DMS114 treated with DMSO at 0.1 percent for 48 hours (cell line): ENCODE data around the gene CRELD2.

Source experiments
- DNase-seq: peaks from one replicate; lab custom pipeline; 2025; ENCODE audit not compliant: unreplicated experiment; lab: John Stamatoyannopoulos, UW

Gene CRELD2

GRCh38 chr22:49887064-49887451 lies 31.4 kb upstream of the CRELD2 start:
- DNase-seq: no peak

DNA sequence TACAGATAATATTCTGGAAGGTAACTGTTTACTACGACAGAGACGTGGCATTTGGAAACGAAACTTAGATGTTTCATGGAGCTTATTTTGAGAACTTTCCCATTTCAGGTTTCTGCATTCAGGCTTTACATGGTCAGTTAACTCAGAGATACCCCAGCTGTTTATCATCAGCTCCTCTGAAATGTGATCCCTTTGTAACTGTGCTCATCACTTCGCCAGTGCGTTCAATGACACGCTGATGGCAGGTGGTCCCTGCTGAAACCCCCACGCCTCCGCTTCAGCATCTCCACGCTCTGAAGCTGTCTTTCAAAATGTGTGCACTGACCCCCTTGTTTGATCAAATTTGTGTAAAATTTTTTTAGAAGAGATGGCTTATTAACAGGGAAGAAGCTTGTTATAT lies 30.7 kb upstream of the CRELD2 start:
- no peak for DNase-seq

DNA sequence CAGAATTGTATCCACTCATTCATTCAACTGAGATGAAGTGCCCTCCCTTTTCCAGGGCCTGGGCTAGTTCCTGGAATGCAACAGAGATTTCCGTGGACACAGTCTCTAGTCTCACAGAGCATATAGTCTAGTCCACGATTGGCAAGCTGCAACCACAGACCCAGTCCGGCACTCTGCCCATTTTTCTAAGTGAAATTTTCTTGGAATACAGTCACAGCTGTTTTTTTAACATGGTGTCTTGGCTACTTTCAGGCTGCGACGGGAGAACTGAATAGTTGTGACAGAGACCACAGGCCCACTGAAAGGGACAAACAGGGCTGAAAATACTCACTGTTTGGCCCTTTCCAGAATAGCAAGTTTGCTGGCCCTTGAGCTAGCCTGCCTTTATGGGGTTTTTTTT lies 29.4 kb upstream of the CRELD2 start:
- no peak for DNase-seq

- no peak for DNase-seq
These were observed 26.1 kb upstream of the CRELD2 start for GRCh38 chr22:49892226-49892899.

DNA sequence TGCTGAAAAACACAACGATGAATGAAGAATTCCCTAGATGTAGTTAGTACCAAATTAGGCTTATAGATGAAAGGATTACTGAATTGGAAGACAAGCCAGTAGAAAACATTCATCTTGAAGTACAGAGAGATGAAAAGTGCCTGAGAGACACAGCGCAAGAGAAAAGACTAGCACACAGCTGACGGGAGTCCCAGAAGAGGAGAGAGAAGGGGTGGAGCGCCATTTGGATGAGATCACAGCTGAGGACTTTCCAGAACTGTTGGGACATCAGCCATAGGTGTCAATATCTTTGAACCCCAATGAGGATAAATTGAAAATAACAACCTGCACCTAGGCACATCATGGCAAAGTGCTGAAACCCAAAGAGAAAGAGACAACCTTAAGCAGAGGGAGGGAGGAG lies 25.4 kb upstream of the CRELD2 start:
- no peak for DNase-seq

DNA sequence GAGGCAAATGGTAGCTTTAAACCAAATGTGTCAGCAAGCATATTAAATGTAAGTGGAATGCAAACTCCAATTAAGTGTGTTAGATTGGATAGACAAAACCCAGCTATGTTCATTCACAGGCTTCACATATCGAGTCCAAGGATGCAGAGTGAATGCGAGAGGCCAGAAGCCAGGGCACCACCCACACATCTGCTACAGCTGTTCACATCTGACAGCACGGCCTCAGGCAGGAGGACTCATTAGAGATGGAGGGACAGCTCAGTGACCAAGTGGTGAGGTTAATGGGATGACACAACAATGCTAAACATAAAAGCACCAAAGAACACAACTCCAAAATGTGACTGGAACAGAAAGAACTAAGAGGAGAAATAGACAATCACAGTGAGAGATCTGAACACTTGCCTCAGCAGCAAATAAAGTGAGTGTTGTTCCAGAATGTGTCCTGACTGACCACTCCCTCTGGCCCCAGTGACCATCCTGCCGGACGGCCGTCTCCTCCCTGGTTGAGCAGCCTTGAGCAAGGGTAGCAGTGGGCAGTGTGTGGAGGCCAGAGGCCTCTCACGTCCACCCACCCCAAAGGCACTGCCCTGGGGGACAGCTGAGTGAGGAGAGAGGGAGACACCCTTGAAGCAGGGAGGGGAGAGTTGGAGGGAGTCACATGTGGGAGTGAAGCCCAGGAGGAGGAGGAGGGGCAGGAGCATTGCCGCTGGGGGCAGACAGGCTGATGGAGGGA lies 23.9 kb upstream of the CRELD2 start:
- DNase-seq: no peak

DNA sequence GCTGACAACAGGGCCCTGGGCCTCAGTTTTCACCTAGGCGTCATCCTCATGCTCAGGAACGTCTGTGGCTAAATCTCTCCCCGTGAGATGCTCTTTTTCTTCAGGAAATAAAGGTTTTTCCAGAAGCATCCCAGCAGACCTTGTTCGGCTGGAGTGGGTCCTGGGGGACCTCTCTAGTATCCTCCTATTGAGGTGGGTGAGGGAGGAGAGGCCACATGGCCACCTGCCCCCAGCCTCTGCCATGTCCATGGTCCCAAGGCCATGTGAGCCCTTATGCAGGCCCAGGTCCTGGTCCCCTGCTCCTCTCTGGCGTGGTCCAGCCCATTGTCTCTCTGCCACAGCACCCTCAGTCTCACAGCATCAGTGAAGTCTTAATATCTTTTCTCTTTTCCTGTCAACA lies 22.2 kb upstream of the CRELD2 start:
- no peak for DNase-seq

DNA sequence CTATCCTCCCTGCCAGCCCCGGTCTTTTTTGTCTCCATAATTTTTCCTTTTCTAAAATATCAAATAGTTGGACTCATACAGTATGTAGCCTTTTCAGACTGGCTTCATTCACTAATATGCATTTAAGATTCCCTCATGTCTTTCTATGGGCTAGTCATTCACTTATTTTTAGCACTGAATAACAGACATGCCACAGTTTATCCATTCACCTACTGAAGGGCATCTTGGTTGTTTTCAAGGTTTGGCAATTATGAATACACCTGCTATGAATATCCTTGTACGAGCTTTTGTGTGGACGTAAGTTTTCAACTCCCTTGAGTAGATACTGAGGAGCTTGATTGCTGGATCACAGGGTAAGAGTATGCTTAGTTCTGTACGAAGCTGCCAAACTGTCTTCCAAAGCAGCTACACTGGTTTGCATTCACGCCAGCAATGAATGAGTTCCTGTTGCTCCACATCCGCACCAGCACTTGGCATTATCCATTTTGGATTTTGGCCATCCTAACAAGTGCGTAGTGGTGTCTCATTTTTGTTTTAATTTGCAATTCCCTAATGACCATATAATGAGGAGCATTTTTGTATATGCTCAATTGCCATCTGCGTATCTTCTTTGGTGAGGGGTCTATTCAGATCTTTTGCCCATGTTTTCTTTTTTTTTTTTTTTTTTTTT lies 21.3 kb upstream of the CRELD2 start:
- DNase-seq: no peak

GRCh38 chr22:49899530-49899929 lies 18.9 kb upstream of the CRELD2 start:
- DNase-seq: no peak

DNA sequence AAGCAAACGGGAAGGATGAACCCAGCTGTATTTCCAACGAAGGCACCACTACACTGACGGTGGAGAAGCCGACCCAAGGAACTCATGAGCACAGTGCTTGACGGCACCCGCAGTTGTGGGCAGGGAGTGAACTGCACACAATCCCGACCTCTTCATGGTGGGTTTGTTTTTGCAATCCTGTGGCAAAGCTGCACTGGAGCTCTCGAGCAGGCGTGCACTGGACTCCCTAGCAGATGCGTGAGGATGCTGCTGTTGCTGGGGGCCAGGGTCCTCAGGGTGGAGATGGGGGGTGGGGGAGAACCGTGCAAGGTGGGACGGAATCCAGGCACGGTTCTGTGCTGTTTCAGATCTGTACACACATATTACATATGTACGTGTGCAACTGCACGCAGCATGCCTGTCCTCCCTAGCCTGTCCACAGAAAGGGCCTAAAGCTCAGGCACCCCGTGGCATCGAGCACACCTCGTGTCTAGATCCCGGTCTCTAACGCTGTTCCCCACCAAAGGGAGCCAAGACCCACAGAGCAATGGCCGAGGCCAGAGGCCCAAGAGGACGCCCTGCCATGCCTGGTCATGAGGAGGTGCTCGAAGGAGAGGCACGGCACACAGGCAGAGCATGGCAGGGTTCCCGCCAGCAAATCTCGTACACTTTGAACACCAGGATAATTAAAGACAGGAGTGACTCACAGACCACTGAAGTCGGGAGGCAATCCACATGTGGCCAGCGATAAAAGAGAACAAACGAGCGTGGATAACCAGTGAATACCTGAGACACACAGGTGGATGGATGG lies 17.8 kb upstream of the CRELD2 start:
- no peak for DNase-seq

- DNase-seq: no peak
These were observed 17.0 kb upstream of the CRELD2 start for GRCh38 chr22:49901457-49901856.

GRCh38 chr22:49903322-49904039 lies 15.0 kb upstream of the CRELD2 start:
- DNase-seq: no peak

GRCh38 chr22:49904040-49904369 lies 14.4 kb upstream of the CRELD2 start:
- no peak for DNase-seq

DNA sequence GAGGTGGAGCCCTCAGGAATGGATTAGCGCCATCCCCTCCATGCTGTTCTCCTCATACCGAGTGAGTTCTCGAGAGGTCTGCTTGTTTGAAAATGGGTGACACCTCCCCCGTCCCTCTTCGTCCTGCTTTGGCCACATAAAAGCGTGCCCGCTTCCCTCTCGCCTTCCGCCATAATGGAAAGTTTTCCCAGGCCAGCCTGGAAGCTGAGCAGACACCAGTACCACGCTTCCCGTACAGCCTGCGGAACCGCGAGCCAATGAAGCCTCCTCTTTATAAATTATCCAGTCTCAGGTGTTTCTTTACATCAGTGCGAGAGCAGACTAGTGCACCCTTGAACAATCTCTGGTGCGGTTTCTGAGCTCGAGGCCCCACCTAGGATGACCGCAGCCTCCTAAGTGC lies 13.0 kb upstream of the CRELD2 start:
- DNase-seq: no peak

GRCh38 chr22:49906071-49906798 lies 12.2 kb upstream of the CRELD2 start:
- no peak for DNase-seq

GRCh38 chr22:49906799-49907290 lies 11.6 kb upstream of the CRELD2 start:
- DNase-seq: no peak

DNA sequence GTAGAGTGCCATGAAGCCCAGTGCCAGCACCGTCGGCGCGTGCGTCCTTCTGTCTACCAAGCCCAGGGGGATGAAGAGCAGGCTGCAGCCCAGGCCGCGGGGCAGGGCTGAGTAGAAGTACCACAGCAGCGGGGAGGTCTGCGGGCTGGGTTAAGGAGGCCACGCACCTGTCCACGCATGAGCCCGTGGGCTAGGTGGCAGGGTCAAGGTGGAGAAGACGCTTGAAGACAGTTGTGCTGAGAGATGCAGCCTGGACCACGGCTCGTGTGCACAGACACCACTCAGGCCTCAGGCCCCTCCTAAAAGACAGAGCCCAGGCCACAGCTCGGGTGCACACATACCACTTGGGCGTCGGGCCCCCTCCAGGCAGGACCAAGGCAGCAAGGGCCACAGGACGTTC lies 10.6 kb upstream of the CRELD2 start:
- no peak for DNase-seq

DNA sequence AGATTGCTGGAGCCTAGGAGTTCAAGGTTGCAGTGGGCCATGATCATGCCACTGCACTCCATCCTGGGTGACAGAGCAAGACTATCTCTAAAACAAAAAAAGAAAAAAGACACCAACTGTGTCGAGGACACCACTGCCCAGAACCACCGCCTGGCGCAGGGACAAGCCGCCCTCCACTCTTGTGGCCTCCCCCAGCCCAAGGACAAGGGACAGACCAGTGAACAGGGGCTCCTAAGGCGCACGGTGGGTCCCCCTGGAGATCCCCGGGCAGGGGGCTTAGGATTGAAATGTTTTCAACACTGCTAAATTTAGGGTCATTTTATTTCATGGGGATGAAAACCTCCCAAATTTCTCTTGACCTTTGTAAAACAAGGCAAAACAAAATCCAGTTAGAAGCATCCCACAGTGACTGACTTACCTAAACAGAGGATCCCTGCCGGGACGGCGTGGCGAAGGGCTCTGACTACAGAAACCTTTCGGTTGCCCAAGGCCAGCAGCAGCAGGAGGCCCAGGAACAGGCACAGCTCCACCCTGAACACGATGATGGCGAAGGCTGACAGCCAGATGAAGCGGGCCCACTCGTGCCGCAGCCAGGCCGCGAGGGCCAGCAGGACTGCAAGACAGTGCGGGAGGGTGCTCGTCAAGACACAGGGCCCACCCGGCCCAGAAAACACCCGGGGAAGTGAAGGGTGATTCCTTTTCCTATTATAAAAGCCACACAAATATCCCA lies 8.8 kb upstream of the CRELD2 start:
- no peak for DNase-seq
